Kasumi-1 (cell line): Measurements from ENCODE around the gene HSFX4.
A peak's percentile ranks its signal among the peaks of the same experiment; 100 is the strongest.
"Not testable (repeated sequence)": the region's sequence is repeated elsewhere in the genome, so short reads cannot be mapped to it uniquely, and the experiment has no call there.

Source experiments
- DNase-seq, 2 experiments: peaks; one replicate each; lab custom pipeline; 2025; lab: John Stamatoyannopoulos, UW

HSFX4 gene

GRCh38 chrX:149937871-149938426 is 8.6 kb downstream of the HSFX4 start:
- peak in 1 of 2 experiments; percentile 0 for DNase-seq

- peak; percentile 85 to 88 for DNase-seq
These were observed 9.1 kb downstream of the HSFX4 start, which contains the start of gene EOLA2 for GRCh38 chrX:149938427-149938880. Gene EOLA2, minus strand, starts transcription at chrX:149938491. Its CDS starts 4,617 bp downstream, at chrX:149933874.

GRCh38 chrX:149938881-149939654 is 9.7 kb downstream of the HSFX4 start:
- peak; percentile 65 to 82 for DNase-seq

GRCh38 chrX:149939655-149939904 is 10.2 kb downstream of the HSFX4 start:
- no peak for DNase-seq

GRCh38 chrX:149939905-149940673 is 10.7 kb downstream of the HSFX4 start:
- peak; percentile 90 to 91 for DNase-seq

GRCh38 chrX:149940674-149941024 is 11.3 kb downstream of the HSFX4 start:
- DNase-seq, result not testable (repeated sequence)

- not testable (repeated sequence) for DNase-seq
These were observed 15.8 kb downstream of the HSFX4 start for GRCh38 chrX:149945087-149945670.

GRCh38 chrX:149945820-149946219 is 16.4 kb downstream of the HSFX4 start:
- not testable (repeated sequence) for DNase-seq

GRCh38 chrX:149946932-149947331 is 17.6 kb downstream of the HSFX4 start:
- not testable (repeated sequence) for DNase-seq

GRCh38 chrX:149948016-149948415 is 18.6 kb downstream of the HSFX4 start:
- no peak for DNase-seq

- DNase-seq, result no peak
These were observed 20.5 kb downstream of the HSFX4 start for GRCh38 chrX:149949743-149950436.

GRCh38 chrX:149950681-149951080 is 21.3 kb downstream of the HSFX4 start:
- DNase-seq, result peak; percentile 23 to 31

GRCh38 chrX:149961572-149961971 is 32.2 kb downstream of the HSFX4 start:
- DNase-seq, result no peak

- DNase-seq, result no peak
These were observed 32.6 kb downstream of the HSFX4 start for GRCh38 chrX:149962010-149962409.

- peak; percentile 24 to 38 for DNase-seq
These were observed 33.7 kb downstream of the HSFX4 start for GRCh38 chrX:149962859-149963757.

- DNase-seq, result no peak
These were observed 49.8 kb downstream of the HSFX4 start for GRCh38 chrX:149979126-149979644.
